LNCaP clone FGC (cell line): ENCODE data around the gene MPV17.

ENCODE experiments used
- DNase-seq: peaks from one replicate; pipeline ENCODE4 v3.0.0-alpha.2; 2011; ENCODE audit warnings: low read depth
- H3K4me3 ChIP-seq: 2 replicates; pipeline ENCODE4 v1.5.1; 2011; ENCODE audit warnings: mild to moderate bottlenecking, low read depth, low read length, control low read depth
- CTCF ChIP-seq: IDR thresholded peaks from 2 replicates; pipeline ENCODE4 v1.5.1; 2012; ENCODE audit warnings: mild to moderate bottlenecking; ENCODE audit not compliant: control insufficient read depth, insufficient read depth; ENCODE audit errors: extremely low read depth

Gene MPV17

GRCh38 chr2:27297195-27297594 is 25.7 kb downstream of the MPV17 start:
- no peak overlapping the region for H3K4me3 ChIP-seq
- TF ChIP-seq CTCF, result no peak
- DNase-seq, result no peak

- no peak overlapping the region for H3K4me3 ChIP-seq
- no peak for DNase-seq
- no peak for TF ChIP-seq CTCF
These were observed 26.4 kb downstream of the MPV17 start for GRCh38 chr2:27296481-27296880.

GRCh38 chr2:27294928-27295327 is 28.0 kb downstream of the MPV17 start:
- DNase-seq, result no peak
- TF ChIP-seq CTCF, result no peak

GRCh38 chr2:27291865-27292264 is 31.0 kb downstream of the MPV17 start:
- no peak overlapping the region for H3K4me3 ChIP-seq
- DNase-seq, result no peak
- peak; percentile 46 for TF ChIP-seq CTCF

More at GRCh38 chr2:27294928-27295327, 28.0 kb downstream of the MPV17 start:
- H3K4me3 ChIP-seq, result no peak overlapping the region

- no peak overlapping the region for H3K4me3 ChIP-seq
- no peak for TF ChIP-seq CTCF
- DNase-seq, result no peak
These were observed 32.3 kb downstream of the MPV17 start for GRCh38 chr2:27290549-27290948.

GRCh38 chr2:27288610-27289009 is 34.3 kb downstream of the MPV17 start:
- TF ChIP-seq CTCF, result no peak
- H3K4me3 ChIP-seq, result no peak overlapping the region
- DNase-seq, result no peak

- no peak overlapping the region for H3K4me3 ChIP-seq
- no peak for DNase-seq
- no peak for TF ChIP-seq CTCF
These were observed 37.4 kb downstream of the MPV17 start for GRCh38 chr2:27285481-27285880.
